ENCODE measurements around the gene DAD1.

DAD1 gene

DNA sequence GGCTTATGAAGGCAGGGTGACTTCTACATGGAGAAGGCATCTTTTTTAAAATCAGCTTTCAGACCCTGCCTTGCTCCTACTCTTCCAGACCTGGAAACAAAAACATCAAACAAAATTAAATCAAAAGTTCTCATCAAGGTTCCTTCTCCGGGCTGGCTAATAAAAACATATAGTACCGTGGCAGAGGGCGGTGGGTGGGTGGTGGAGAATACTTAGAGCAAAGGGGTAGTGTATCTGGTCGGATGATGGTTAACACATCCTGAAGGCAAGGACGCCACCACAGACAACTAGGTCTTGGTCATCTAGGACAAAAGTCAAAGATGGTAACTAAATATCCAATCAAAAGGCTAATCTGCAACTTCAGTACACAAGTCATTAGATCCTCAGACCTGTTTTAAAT is 1.8 kb downstream of the DAD1 start:
- in situ Hi-C loops (cut with MboI; ENCODE audit: low sequenced_read_pairs, unreplicated experiment): no loop called here
- TF ChIP-seq, protein P1, sequence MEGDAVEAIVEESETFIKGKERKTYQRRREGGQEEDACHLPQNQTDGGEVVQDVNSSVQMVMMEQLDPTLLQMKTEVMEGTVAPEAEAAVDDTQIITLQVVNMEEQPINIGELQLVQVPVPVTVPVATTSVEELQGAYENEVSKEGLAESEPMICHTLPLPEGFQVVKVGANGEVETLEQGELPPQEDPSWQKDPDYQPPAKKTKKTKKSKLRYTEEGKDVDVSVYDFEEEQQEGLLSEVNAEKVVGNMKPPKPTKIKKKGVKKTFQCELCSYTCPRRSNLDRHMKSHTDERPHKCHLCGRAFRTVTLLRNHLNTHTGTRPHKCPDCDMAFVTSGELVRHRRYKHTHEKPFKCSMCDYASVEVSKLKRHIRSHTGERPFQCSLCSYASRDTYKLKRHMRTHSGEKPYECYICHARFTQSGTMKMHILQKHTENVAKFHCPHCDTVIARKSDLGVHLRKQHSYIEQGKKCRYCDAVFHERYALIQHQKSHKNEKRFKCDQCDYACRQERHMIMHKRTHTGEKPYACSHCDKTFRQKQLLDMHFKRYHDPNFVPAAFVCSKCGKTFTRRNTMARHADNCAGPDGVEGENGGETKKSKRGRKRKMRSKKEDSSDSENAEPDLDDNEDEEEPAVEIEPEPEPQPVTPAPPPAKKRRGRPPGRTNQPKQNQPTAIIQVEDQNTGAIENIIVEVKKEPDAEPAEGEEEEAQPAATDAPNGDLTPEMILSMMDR (IDR thresholded peaks at IDR 0.05; ENCODE audit: borderline replicate concordance, control extremely low read depth, extremely low read depth, insufficient read depth, missing control alignments): no peak

DNA sequence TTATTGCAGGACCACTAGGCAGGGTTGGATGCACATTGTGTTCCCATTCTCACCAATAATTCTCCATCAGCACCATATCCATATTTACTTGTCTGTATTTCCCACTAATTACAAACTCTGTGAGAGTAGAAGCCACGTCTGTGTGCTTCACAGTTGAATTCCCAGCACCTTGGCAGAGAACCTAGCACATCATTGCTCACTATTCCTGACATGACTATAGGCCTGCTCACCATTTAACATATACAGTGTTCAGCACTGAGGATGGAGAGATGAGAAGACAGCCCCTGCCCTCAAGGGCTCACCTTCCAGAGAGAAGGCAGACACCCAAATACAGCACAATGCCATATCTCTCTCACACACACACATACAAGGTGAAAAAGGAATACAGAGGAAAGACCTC is 5.0 kb downstream of the DAD1 start:
- DNase-seq (ENCODE audit: low spot score): no peak
- in situ Hi-C loops (cut with MboI; ENCODE audit: low sequenced_read_pairs, unreplicated experiment): no loop called here
- TF ChIP-seq, protein P1 (IDR thresholded peaks at IDR 0.05; ENCODE audit: borderline replicate concordance, control extremely low read depth, extremely low read depth, insufficient read depth, missing control alignments): no peak

More for the DNA sequence above, 1.8 kb downstream of the DAD1 start:
- DNase-seq (ENCODE audit: low spot score): no peak

DNA sequence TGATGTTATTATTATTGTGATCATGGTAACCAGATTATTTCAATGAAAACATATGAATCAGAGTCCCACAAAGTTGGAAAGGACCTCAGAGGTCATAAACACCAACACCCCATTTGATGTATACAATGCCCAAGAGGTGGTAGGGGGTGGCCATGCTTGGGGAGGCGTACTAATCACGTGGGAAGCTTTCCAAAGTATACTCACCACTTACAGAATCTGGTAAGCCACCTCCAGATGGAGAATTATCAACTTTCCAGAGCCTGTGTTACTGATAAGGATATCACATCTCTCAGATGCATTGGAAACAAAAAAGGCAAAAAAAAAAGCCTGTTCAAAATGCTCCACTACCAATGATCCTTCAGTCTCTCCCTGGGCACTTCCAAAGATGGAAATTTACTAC is 8.4 kb downstream of the DAD1 start:
- in situ Hi-C loops (cut with MboI; ENCODE audit: low sequenced_read_pairs, unreplicated experiment): no loop called here
- TF ChIP-seq, protein P1 (IDR thresholded peaks at IDR 0.05; ENCODE audit: borderline replicate concordance, control extremely low read depth, extremely low read depth, insufficient read depth, missing control alignments): no peak
- no peak for DNase-seq (ENCODE audit: low spot score)

DNA sequence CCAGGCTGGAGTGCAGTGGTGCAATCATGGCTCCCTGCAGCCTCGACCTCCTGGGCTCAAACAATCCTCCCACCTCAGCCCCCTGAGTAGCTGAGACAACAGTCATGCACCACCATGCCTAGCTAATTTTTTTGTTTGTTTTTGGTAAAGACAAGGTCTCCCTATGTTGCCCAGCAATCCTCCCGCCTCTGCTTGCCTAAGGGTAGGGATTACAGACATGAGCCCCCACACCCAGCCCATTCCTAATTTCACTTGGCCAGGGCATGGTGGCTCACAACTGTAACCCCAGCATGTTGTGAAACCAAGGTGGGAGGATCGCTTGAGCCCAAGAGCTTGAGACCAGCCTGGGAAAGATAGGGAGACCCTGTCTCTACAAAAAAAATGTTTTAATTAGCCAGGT is 9.1 kb downstream of the DAD1 start:
- no peak for DNase-seq (ENCODE audit: low spot score)
- TF ChIP-seq, protein P1 (IDR thresholded peaks at IDR 0.05; ENCODE audit: borderline replicate concordance, control extremely low read depth, extremely low read depth, insufficient read depth, missing control alignments): no peak
- in situ Hi-C loops (cut with MboI; ENCODE audit: low sequenced_read_pairs, unreplicated experiment): loop anchor here (5.0 to 10.0 kb wide), 3 partner anchors 67 to 275 kb away; no protein-coding TSS in a partner anchor

DNA sequence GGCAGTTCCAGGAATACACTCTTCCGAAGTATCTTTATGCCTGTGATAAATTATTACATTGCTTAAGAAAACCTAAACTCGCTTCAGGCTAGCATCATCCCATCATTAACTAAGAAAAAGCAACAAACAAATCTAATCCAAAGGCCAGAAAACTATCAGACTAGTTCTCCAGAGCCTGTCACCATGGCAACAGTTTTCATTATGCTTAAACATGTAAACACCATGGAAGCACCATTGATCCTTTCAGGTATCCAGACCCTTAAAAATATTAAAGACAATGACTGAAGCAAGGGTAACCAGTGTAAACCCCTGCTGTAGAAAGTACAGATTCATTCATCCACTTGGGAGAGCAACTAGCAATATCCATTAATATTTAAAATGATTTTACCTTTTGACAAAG is 9.8 kb downstream of the DAD1 start:
- DNase-seq (ENCODE audit: low spot score): no peak
- in situ Hi-C loops (cut with MboI; ENCODE audit: low sequenced_read_pairs, unreplicated experiment): loop anchor here (5.0 to 10.0 kb wide), 3 partner anchors 68 to 276 kb away; no protein-coding TSS in a partner anchor
- TF ChIP-seq, protein P1 (IDR thresholded peaks at IDR 0.05; ENCODE audit: borderline replicate concordance, control extremely low read depth, extremely low read depth, insufficient read depth, missing control alignments): no peak

DNA sequence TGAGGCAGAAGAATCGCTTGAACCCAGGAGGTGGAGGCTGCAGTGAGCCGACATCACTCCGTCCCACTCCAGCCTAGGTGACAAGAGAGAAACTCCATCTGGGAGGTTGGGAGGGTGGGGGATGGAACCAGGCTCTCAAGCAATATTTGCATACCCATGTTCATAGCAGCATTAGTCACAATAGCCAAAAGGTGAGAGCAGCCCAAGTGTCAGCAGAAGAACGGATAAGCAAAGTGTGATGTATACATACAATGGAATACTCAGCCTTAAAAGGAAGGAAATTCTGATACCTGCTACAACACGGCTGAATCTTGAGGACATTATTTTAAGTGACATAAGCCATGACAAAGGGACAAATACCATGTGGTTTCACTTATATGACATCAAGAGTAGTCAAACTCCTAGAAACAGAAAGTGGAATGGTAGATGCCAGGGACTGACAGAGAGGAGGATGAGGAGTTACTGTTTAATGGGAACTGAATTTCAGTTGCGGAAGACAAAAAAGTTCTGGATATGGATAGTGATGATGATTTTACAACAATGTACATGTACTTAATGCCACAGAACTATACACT is 11.6 kb downstream of the DAD1 start:
- in situ Hi-C loops (cut with MboI; ENCODE audit: low sequenced_read_pairs, unreplicated experiment): loop anchor here (5.0 to 10.0 kb wide), 3 partner anchors 70 to 277 kb away; no protein-coding TSS in a partner anchor
- DNase-seq (ENCODE audit: low spot score): no peak
- TF ChIP-seq, protein P1 (IDR thresholded peaks at IDR 0.05; ENCODE audit: borderline replicate concordance, control extremely low read depth, extremely low read depth, insufficient read depth, missing control alignments): no peak

All from GM13976 (cell line).